H1 (cell line): ENCODE data around the gene INPP4B. TPM values are rescaled to one million over a fixed set of nuclear protein-coding genes. Genes with fewer than 3 reads are reported as not detected.

Source experiments
- CTCF ChIA-PET: fragments of 300-600 bp; sonication (Branson Sonifier 250); formaldehyde crosslinking; loops from one replicate; lab custom pipeline; 2021; ENCODE audit not compliant: partially characterized antibody; lab: Charles Lee
- POLR2A ChIA-PET: fragments of 300-600 bp; sonication (Branson Sonifier 250); formaldehyde crosslinking; loops from one replicate; lab custom pipeline; 2021; ENCODE audit warnings: inconsistent platforms; ENCODE audit not compliant: partially characterized antibody; lab: Charles Lee
- DNase-seq, 2 experiments: peaks; one replicate each; pipeline versions ENCODE4 v3.0.0 to v3.0.0-alpha.2; 2010 to 2022; ENCODE audit warnings: low spot score in 2 of 2, low read depth in 1 of 2, mixed read lengths in 1 of 2
- FAIRE-seq: peaks from 2 replicates; lab custom pipeline; 2011; peaks lifted over from hg19 to GRCh38; lab: Jason Lieb, UNC
- H2AFZ ChIP-seq: 2 replicates; pipeline ENCODE4 v1.8.1; 2012; ENCODE audit warnings: low read length, inconsistent platforms
- H2AK5ac ChIP-seq: 2 replicates; pipeline ENCODE4 v1.6.1; 2013; ENCODE audit warnings: low read depth, low read length
- H2BK120ac ChIP-seq: replicated peaks from 2 replicates; pipeline ENCODE3; 2013; ENCODE audit warnings: low read depth, low read length, inconsistent platforms
- H2BK12ac ChIP-seq: 2 replicates; pipeline ENCODE4 v1.6.1; 2013; ENCODE audit warnings: low read depth, low read length
- H2BK15ac ChIP-seq: 2 replicates; pipeline ENCODE4 v1.6.1; 2013; ENCODE audit warnings: low read length
- H2BK20ac ChIP-seq: 2 replicates; pipeline ENCODE4 v1.6.1; 2013; ENCODE audit warnings: low read length
- H2BK5ac ChIP-seq: 2 replicates; pipeline ENCODE4 v1.6.1; 2013; ENCODE audit warnings: low read depth, low read length
- H3K14ac ChIP-seq: 2 replicates; pipeline ENCODE4 v1.6.1; 2013; ENCODE audit warnings: inconsistent platforms; ENCODE audit not compliant: insufficient read length
- H3K18ac ChIP-seq: 2 replicates; pipeline ENCODE4 v1.6.1; 2013; ENCODE audit warnings: low read length; ENCODE audit errors: extremely low read depth
- H3K23ac ChIP-seq: 2 replicates; pipeline ENCODE4 v1.6.1; 2013; ENCODE audit warnings: inconsistent platforms; ENCODE audit not compliant: insufficient read length
- H3K23me2 ChIP-seq: 2 replicates; pipeline ENCODE4 v1.6.1; 2013; ENCODE audit warnings: low read depth, low read length
- H3K27ac ChIP-seq: 2 replicates; pipeline ENCODE4 v1.6.1; 2011; ENCODE audit warnings: low read depth, low read length, inconsistent platforms
- H3K27me3 ChIP-seq, 4 experiments: replicated peaks in 1 of 4; 1 replicate in 1 of 4; 2 replicates in 3 of 4; pipeline versions ENCODE4 v1.6.1 to v1.8.1; 2011 to 2013; ENCODE audit warnings: low read length in 3 of 4, mild to moderate bottlenecking in 3 of 4, inconsistent platforms in 2 of 4, mixed read lengths in 2 of 4, moderate library complexity in 1 of 4; ENCODE audit not compliant: control insufficient read depth in 3 of 4, insufficient read depth in 3 of 4; ENCODE audit errors: extremely low read depth in 1 of 4
- H3K36me3 ChIP-seq, 4 experiments: 2 replicates each; pipeline versions ENCODE4 v1.6.1 to v1.8.1; 2011 to 2013; ENCODE audit warnings: mild to moderate bottlenecking in 4 of 4, low read length in 3 of 4, moderate library complexity in 2 of 4, control low read depth in 1 of 4, inconsistent platforms in 1 of 4; ENCODE audit not compliant: insufficient read depth in 4 of 4, control insufficient read depth in 2 of 4
- H3K4ac ChIP-seq: replicated peaks from 2 replicates; pipeline ENCODE3; 2013; ENCODE audit warnings: low read length, low read depth, mixed read lengths, inconsistent platforms; ENCODE audit not compliant: insufficient read length
- H3K4me1 ChIP-seq, 4 experiments: replicated peaks in 1 of 4; 1 replicate in 1 of 4; 2 replicates in 3 of 4; pipeline versions ENCODE4 v1.6.1 to v1.8.1; 2011 to 2013; ENCODE audit warnings: low read length in 3 of 4, inconsistent platforms in 2 of 4, mixed read lengths in 1 of 4; ENCODE audit not compliant: insufficient read depth in 4 of 4, control insufficient read depth in 3 of 4
- H3K4me2 ChIP-seq, 2 experiments: 2 replicates each; pipeline versions ENCODE4 v1.6.1 to v1.8.1; 2011 to 2013; ENCODE audit warnings: low read depth in 2 of 2, low read length in 2 of 2, control low read depth in 1 of 2, inconsistent platforms in 1 of 2, mild to moderate bottlenecking in 1 of 2; ENCODE audit not compliant: insufficient read depth in 1 of 2
- H3K4me3 ChIP-seq, 4 experiments: fragments of 200-600, 300-600 bp in 1 of 4; sonication (generic), shearing (Covaris generic), sonication (Bioruptor Twin) in 1 of 4; 2 replicates each; pipeline versions ENCODE4 v1.5.1 to v1.8.1; 2011 to 2016; ENCODE audit warnings: low read length in 4 of 4, low read depth in 3 of 4, control low read depth in 2 of 4, inconsistent platforms in 2 of 4, mild to moderate bottlenecking in 2 of 4, mixed read lengths in 1 of 4, moderate library complexity in 1 of 4; ENCODE audit not compliant: insufficient read depth in 2 of 4; ENCODE audit errors: extremely low read depth in 1 of 4
- H3K56ac ChIP-seq: replicated peaks from 2 replicates; pipeline ENCODE3; 2013; ENCODE audit warnings: low read depth, mild to moderate bottlenecking, mixed read lengths, low read length, inconsistent platforms; ENCODE audit not compliant: insufficient read length
- H3K79me1 ChIP-seq: 2 replicates; pipeline ENCODE4 v1.6.1; 2013; ENCODE audit warnings: low read depth, low read length, control low read depth
- H3K79me2 ChIP-seq, 2 experiments: 2 replicates each; pipeline versions ENCODE4 v1.6.1 to v1.8.1; 2012 to 2013; ENCODE audit warnings: low read length in 2 of 2, mild to moderate bottlenecking in 2 of 2, inconsistent platforms in 1 of 2; ENCODE audit not compliant: insufficient read depth in 2 of 2, control insufficient read depth in 1 of 2
- H3K9ac ChIP-seq, 4 experiments: replicated peaks in 1 of 4; 1 replicate in 1 of 4; 2 replicates in 3 of 4; pipeline versions ENCODE4 v1.6.1 to v1.8.1; 2011 to 2013; ENCODE audit warnings: low read depth in 3 of 4, low read length in 3 of 4, control low read depth in 2 of 4, mild to moderate bottlenecking in 2 of 4, moderate library complexity in 2 of 4, inconsistent platforms in 1 of 4; ENCODE audit errors: extremely low read depth in 1 of 4
- H3K9me3 ChIP-seq, 2 experiments: 2 replicates each; pipeline versions ENCODE4 v1.6.1 to v1.8.1; 2012 to 2013; ENCODE audit warnings: mild to moderate bottlenecking in 2 of 2, moderate library complexity in 2 of 2, control low read depth in 1 of 2, inconsistent platforms in 1 of 2, low read depth in 1 of 2, low read length in 1 of 2, mixed read lengths in 1 of 2; ENCODE audit not compliant: insufficient read depth in 2 of 2
- H4K20me1 ChIP-seq, 2 experiments: replicated peaks in 1 of 2; 2 replicates each; pipeline versions ENCODE3 to v1.8.1; 2011 to 2013; ENCODE audit warnings: inconsistent platforms in 2 of 2, low read length in 2 of 2, mild to moderate bottlenecking in 1 of 2; ENCODE audit not compliant: insufficient read depth in 2 of 2, control insufficient read depth in 1 of 2
- H4K5ac ChIP-seq: 2 replicates; pipeline ENCODE4 v1.6.1; 2013; ENCODE audit warnings: low read length, low read depth, mixed read lengths, inconsistent platforms; ENCODE audit not compliant: insufficient read length
- H4K8ac ChIP-seq: 2 replicates; pipeline ENCODE4 v1.8.0; 2013; ENCODE audit warnings: mild to moderate bottlenecking, moderate library complexity, low read length, inconsistent platforms; ENCODE audit not compliant: insufficient read depth; ENCODE audit errors: extremely low read depth
- H4K91ac ChIP-seq: replicated peaks from 2 replicates; pipeline ENCODE3; 2013; ENCODE audit warnings: low read length, mixed read lengths, inconsistent platforms; ENCODE audit not compliant: insufficient read length
- CBX5 ChIP-seq: fragments of 300-800, 300-1000 bp; sonication (generic); IDR thresholded peaks from 2 replicates; pipeline ENCODE4 v1.7.1; 2016; ENCODE audit warnings: antibody characterized with exemption, low read length, low read depth
- CHD1 ChIP-seq: IDR thresholded peaks from 2 replicates; pipeline ENCODE4 v1.6.1; 2012; ENCODE audit warnings: low read depth, low read length, improper control_type of control experiment
- PHF8 ChIP-seq: fragments of 200-600 bp; sonication (generic); conservative IDR thresholded peaks from 2 replicates; pipeline ENCODE4 v1.7.1; 2012; ENCODE audit warnings: low read depth, mild to moderate bottlenecking, inconsistent platforms, low read length, moderate library complexity
- RNF2 ChIP-seq: fragments of 200-900, 300-1000 bp; sonication (generic); IDR thresholded peaks from 2 replicates; pipeline ENCODE4 v1.7.1; 2016; ENCODE audit warnings: borderline replicate concordance, low read depth, mild to moderate bottlenecking, antibody characterized with exemption, low read length; ENCODE audit not compliant: poor library complexity, severe bottlenecking; ENCODE audit errors: missing control alignments
- SIN3A ChIP-seq, 2 experiments: IDR thresholded peaks in 1 of 2; conservative IDR thresholded peaks in 1 of 2; 2 replicates each; pipeline ENCODE4 v1.6.1; 2011 to 2012; ENCODE audit warnings: low read length in 2 of 2, improper control_type of control experiment in 1 of 2, low read depth in 1 of 2, mild to moderate bottlenecking in 1 of 2
- SP1 ChIP-seq: IDR thresholded peaks from 2 replicates; pipeline ENCODE4 v1.6.1; 2011; ENCODE audit warnings: low read depth, low read length
- WGBS, 2 experiments: shearing (Covaris generic) in 1 of 2; methylation state at CpG; one replicate each; pipeline versions ENCODE4 v1.1.6 to v1.1.7; 2013 to 2015; ENCODE audit warnings: low lambda C conversion rate in 2 of 2, mixed read lengths in 2 of 2, inconsistent platforms in 1 of 2, low coverage in 1 of 2, missing lambda C conversion rate in 1 of 2; ENCODE audit not compliant: insufficient replicate concordance in 2 of 2, insufficient coverage in 1 of 2, insufficient read length in 1 of 2; ENCODE audit errors: extremely low coverage in 1 of 2, missing lambda C conversion rate in 1 of 2; 5-methylcytosine and 5-hydroxymethylcytosine counted together
- polyA plus RNA-seq, 7 experiments: library from polyadenylated mRNA; depleted of rRNA in 3 of 7; stranded (reverse) in 5 of 7; unstranded in 2 of 7; fragments of >200 nt in 5 of 7; fragments of 200-250 nt in 2 of 7; gene quantifications; 1 replicate in 5 of 7; 2 replicates in 1 of 7; 4 replicates in 1 of 7; pipeline versions ENCODE4 v1.2.1 to v1.2.3, GENCODE V29; 2011 to 2013; ENCODE audit warnings: missing spikeins in 2 of 7, mixed read lengths in 2 of 7
- total RNA-seq: library from RNA; stranded (reverse); fragmentation: NEBNext Ultra II Directional; extraction: Animal tissue kit (Norgen Biotek cat#: 25700); gene quantifications from 2 replicates; pipeline ENCODE4 v1.2.1, GENCODE V29; 2021

Gene INPP4B
- total and polyA plus RNA-seq, 2 of the 8 experiments (the other 6 are each of a cell fraction or from before 2014, with no cell fraction given), result 0.11 to 0.54 TPM

DNA sequence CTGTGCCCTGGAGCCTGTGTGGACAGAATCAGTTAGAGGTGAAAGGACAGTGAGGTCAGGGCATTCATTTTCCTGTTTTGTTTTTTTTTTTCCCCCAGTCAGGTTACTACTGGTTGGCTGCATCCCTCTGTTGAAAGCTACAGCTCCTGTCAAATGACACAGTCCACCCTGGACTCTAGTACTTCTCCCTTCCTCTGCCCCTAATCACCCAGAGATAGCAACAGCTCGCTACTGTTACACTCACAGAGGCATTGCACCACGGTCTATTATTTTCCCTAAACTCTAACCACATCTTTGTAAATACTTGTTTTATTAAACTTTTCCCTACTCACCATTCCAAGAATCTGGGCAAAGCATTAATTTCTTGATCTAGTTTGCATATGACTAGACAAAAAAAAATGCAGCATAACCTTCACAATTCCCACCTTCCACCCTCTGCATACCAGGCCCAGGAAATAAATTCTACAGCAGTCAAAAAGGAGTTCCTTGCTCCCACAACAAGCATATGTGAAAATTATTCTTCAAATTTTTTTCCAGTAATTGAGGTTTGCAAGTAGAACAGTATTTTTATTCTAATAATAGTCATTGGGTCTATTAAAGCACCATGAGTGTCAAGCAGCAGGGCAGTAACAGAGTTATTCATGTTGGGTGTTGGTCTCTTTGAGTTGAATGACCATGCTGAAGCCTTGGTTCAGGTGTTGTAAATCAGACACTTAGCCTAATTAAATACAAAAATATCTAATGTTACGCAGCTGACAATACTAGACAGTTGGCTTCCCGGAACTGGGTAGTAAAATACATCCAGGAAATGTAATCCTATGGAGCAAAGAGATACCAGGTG is 329.2 kb downstream of the INPP4B start:
- DNase-seq (no peak), FAIRE-seq (no peak)
- Histone ChIP-seq H3K18ac (no peak overlapping the region), H3K79me1 (no peaks in the 10 kb centered on the region), H3K4me2 (no peak overlapping the region), H4K8ac (no peak overlapping the region), H2AFZ (no peak overlapping the region), H3K9me3 (no peaks in the 10 kb centered on the region), H3K27ac (no peak overlapping the region), H4K20me1 (no peaks in the 10 kb centered on the region), H2BK120ac (no peak overlapping the region), H3K79me2 (no peaks in the 10 kb centered on the region), H3K56ac (no peak overlapping the region), H4K5ac (no peak overlapping the region), H2BK5ac (no peak overlapping the region), H3K23me2 (no peaks in the 10 kb centered on the region), H3K23ac (no peak overlapping the region), H4K91ac (no peak overlapping the region), H2AK5ac (no peak overlapping the region), H3K27me3 (no peaks in the 10 kb centered on the region), H3K14ac (no peak overlapping the region), H2BK20ac (no peak overlapping the region), H2BK12ac (no peak overlapping the region), H3K36me3 (no peaks in the 10 kb centered on the region), H3K4me1 (no peaks in the 10 kb centered on the region), H2BK15ac (no peak overlapping the region), H3K9ac (no peak overlapping the region), H3K4ac (no peak overlapping the region), H3K4me3 (no peak overlapping the region)
- ChIA-PET CTCF (no interaction called here), POLR2A (interaction anchor here (0.7 kb wide), 1 partner anchor 166 kb away, joined by 3 read pairs; no protein-coding TSS in a partner anchor)
- TF ChIP-seq SP1 (no peak), PHF8 (no peak), RNF2 (no peak), SIN3A (conservative IDR thresholded peaks at IDR 0.05 in 1 of 2, IDR thresholded peaks at IDR 0.05 in 1 of 2; ENCODE audit: low read depth in 1 of 2, low read length in 2 of 2) (no peak), CHD1 (no peak), CBX5 (no peak)
- 96% methylated on average over 4 of the region's 4 CpGs; no CpG with 5 or more reads in 1 of the 2 experiments for WGBS, 2 experiments
